GM10847 (cell line): Measurements from ENCODE around the gene ALPI.

Experiments used
- POLR2A ChIP-seq: IDR thresholded peaks from 2 replicates; pipeline ENCODE4 v1.6.1; 2011; ENCODE audit not compliant: insufficient read length; ENCODE audit errors: extremely low read depth

The ALPI gene

DNA sequence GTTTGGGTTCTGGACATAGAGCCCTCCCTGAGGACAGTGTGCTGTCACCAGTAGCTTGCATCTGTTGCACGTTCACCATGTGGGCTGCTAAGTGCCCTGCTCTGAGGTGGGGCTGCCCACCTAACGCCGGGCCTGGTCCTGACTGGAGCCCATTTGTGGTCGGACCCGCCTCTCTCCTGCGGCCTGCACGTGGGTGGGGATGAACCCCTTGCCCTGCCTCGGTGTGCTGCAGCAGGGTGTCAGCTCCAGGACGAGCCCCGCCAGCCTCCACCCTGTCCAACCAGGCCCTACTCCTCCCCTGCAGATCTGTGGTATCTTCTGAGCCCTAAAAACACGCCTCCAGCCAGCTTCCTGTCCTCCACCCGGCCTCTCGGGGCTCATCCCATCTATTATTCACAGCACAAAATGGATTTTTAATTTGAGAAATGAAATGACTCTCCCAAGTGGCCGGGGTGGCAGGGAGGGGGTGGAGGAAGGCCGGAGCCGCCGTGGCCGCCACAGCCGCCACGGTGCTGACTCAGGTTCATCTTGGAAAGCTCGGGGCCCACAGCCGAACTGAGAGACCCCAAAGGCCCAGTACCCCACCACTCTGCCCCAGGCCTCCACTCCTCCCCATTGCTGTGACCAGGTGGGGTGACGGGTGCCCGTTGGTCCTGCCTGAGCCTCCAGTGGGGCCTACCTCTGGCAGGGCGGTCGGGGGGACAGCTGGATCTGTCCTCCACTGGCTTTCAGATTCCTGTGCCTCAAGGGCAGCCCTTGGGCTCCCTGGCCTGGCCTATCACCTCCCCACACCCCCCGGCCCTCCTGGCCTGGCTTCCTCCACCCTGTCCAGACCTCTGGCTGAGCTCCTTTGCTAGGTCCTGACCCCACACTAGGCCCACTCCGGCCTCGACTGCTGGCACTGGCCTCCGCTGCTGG, 34.5 kb downstream of the ALPI start:
- no peak for TF ChIP-seq POLR2A

DNA sequence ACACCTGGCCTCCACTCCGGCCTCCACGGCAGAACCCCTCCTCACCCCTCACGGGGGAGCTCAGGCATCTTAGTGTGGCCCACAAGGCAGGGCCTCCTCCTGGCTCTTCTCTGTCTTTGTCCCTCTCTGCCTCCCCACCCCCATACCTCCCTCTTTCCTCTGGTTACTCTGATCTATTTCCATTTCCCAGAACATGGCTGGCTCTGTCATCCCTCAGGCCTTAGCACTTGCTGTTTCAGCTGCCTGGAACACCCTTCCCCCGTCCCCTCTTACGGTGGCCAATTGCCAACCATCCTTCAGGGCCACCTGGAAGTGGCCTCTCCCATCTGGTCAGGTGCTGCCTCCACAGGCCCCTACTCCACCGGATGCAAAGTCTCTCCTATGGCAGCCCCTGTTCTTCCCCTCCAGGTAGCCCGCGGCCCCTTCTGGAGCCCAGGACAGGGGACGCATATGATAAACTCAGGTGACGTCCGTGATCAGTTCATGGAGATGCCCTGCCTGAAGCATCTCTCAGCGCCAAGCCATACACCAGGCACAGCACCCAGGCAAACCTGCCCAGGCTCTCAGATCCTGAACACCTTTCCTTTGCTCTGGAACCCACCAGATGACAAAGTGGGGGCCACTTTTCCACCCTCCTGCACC, 35.3 kb downstream of the ALPI start:
- no peak for TF ChIP-seq POLR2A

DNA sequence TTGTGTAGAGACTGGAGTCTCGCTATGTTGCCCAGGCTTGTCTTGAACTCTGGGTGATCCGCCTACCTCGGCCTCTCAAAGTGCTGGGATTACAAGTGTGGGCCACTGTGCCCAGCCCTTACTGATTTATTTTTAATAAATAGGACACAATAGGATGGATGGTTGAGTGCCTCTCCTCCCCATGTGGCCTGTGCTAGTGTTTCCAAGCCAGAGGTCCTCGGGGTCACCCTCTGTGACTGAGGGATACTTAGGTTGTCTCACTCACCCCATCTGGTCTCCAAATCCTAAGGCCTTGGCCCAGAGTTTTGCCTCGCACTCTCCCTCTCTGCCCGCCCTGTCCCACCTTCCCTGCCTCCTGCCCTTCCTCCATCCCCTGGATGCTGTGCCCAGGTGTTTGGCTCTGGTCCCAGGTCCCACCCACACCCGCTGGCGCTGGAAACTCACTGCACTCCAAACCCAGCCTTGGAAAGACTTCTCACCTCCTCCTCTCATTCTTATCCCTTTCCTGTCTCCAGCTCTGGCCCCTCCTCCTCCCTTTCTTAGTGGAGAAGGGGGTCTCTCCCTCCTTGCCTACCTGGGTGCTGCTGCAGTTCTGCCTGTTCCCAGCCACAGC, 36.4 kb downstream of the ALPI start:
- no peak for TF ChIP-seq POLR2A

DNA sequence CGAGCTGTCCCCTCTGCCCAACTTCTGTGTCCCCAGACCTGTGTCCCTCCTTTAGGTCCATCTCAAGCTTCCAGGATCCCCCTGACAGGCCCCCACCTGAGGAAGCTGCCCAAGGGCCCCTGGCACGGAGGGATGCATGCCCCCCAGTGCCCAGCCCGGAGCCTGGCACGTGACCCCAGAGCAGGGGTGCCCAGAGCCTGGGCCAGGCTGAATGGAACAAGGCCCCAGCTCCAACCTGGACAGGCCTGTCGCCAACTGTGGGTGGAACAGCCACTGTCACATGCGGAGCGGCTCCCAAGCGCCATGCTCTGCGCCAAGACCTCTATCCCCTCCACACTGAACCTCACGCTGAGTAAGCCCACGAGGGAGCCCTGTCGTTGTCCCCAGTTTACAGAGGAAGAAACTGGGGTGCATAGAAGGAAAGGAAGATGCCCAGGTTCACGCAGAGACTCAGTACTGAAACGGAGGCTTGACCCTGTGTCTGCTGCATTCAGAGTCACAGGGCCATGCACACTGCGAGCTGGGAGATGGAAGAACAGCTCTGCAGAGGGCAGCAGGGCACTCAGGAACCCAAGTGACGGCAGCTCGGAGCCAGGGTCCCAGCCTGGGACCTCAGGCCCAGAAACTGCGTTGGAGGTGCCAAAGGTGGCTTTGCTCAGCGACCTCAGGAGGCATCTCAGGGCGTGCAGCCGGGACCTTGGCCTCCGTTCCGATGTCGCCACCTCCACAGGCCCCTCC, 37.2 kb downstream of the ALPI start:
- no peak for TF ChIP-seq POLR2A

DNA sequence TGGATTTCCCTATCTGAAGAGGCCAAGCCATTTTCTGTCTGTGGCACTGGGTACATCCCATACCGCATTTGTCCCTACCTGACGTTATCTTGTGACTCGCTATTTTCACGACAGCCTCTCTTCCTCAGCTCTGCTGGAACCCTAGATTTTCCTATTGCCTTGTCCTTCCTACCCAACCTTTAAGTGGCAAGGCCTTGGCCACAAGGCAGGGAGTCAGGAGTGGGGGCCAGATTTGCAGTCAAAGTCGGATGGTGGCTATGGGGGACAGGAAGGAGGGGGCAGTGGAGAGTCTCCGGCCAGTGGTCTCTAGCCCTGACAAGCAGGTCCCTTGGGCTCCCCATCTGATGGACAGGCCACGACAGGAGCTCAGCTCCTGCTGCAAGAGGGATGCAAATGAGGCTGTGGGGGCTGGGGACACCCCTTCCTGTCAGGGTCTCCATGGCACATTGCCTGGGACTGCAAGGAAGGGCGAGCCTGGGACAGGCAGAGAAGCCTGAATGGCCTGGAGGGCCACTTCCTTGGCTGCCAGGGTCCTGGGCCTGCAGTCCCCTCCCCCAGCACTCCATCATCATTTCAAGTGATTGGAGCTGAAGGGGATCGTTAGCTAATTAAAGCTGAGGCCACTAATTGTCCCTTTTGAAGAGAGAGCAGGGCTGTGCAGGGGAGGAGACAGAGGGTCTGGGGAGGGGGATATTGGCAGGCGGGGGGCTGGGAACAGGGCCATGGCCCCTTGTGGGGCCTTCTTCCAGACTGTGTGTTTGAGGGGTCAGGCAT, 37.9 kb downstream of the ALPI start:
- TF ChIP-seq POLR2A = no peak

DNA sequence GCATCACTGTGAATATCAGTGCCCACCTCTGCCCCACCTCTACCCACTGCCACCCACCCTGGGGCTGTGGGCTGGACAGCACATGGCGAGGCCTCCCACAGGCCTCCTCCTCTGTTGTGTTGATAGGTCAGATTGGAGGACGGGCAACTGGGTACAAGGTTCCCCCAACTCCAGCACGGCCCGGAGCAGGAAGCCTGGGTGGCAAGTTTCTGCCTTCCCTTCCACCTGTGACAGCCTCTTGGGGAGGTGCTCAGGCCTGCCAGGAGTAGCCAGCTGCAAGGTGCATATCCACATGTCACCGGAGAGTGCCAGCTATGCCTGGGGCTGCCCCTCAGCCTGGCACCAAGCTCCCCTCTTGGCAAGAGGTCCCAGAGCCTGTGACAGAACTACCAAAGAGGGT, 38.6 kb downstream of the ALPI start:
- no peak for TF ChIP-seq POLR2A

DNA sequence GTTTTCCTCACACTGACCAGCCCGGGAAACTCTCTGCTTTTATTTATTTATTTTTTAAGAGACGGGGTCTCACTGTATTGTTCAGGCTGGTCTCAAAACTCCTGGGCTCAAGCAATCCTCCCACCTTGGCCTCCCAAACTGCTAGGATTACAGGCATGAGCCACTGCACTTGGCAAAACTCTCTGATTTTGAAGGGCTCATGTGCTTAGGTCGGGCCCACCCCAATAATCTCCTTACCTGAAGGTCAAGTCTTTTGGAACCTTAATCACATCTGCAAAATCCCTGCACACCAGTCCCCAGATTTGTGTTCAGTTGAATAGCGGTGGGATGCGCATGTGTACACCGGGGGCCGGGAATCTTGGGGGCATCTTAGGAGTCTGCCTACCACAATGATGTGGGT, 39.3 kb downstream of the ALPI start:
- TF ChIP-seq POLR2A = no peak

DNA sequence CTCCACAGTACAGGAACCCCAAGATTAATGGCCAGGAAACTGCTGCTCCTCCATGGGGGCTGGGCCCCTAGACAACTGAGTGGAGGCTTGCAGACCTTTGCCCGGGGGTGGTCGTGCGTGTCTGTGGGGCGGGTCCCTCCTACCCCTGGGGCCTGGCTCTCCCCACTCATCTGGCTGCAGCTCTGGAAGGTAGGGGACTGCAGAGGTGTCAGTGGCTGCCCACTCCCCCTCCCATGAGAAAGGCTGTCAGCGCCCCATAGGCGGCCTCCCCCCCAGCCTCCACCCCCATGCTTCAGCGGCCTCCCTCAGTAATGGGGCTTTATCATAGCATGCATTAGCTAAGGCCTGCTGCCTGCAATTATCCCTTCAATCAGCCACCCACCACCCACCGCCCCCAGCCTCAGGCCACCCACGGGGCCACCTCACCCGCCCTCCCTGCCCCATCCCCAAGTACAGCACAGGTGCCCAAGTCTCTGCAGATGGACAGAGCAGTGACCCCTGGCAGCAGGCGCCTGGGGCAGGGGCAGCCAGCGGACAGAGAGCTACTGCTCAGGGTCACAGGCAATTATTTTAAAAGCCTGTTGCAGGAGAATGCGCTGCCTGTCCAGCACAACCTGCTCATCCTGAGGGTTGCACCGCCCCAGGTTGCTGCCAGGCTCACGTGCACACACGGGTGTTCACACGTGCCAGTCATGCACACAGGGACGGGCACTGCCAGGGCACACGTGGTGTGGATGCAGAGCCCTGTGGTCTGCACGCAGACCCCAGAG, 40.7 kb downstream of the ALPI start:
- no peak for TF ChIP-seq POLR2A

DNA sequence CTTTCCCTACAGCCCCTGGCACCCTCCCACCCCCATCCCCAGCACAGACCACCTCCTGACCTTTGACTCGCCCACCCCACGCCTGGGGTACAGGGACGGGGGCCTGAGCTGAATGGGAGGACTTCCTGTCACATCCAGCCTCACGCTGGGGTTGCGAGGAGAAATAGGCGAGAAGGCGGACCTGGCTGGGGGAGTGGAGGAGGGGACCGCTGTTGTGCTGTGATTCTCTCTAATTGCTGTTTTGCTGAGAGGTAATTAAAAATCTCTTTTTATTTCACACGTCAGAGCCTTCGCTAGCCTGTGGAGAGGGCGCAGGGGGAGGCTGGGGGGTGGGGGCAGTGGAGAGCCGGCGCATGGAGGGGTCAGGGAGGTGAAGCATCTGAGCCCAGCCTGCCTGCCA, 41.4 kb downstream of the ALPI start:
- TF ChIP-seq POLR2A = no peak

DNA sequence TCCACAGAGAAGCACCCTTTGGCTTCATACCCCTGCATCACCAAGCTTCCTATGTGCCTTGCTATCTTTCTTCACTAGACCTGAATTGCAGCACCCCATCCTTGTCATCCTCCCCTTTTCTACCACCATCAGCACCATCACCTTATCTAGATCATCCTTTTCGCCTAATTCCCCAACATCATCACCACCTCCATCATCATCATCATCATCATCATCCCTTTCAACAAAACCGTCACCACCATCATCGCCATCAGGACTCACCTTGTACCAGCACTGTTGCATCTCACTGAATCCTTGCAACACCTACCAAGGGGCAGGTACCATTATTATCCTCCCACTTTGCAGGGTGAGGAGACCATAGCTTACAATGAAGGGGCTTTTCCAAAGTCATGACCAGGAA, 42.5 kb downstream of the ALPI start:
- TF ChIP-seq POLR2A = no peak

DNA sequence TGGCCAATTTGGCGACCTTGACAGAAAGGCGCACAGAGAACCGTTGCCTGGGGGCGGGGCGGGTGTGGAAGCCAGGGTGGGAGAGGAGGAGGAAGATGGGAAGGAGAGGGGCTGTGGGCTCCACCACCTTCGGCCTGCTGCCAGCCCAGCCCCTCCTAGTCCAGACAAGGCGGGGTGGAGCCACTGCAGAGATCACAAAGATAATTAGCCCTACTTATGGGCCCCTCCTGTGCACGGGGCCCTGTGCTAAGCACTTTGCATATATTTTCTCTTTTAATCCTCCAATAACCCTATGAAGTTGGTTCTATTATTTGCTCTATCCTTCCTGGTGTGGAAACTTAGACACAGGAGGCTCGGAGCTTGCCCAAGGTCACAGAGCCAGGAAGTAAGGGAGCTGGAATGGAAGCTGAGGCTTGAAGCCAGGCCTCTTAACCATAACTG, 45.4 kb downstream of the ALPI start:
- no peak for TF ChIP-seq POLR2A

DNA sequence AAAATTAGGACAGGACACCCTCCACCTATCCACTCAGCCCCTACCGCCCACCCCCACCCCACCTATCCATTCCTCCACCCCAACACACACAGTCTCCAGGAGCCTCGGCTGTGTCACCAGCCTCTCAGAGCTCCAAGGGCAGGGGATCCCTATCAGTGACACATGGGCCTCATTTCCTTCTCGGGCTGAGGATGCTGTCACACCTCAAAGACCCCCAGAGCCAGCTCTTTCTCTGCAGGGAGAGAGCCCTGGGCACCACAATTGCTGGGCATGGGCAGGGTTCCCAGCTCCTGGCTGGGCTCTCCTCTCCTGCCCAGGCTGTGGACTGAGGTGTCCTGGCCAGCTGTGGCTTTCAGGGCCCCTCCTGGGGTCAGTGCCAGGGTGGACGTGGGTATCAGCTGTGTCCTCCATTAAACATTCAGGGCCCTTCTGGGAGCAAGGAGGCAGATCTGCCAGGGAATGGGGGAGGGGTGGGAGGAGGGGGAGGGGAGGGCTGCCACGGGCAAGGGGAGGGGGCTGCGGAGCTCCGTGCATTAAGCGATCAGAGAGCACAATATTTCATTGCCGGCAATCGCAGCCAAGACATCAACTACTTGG, 45.9 kb downstream of the ALPI start:
- no peak for TF ChIP-seq POLR2A

DNA sequence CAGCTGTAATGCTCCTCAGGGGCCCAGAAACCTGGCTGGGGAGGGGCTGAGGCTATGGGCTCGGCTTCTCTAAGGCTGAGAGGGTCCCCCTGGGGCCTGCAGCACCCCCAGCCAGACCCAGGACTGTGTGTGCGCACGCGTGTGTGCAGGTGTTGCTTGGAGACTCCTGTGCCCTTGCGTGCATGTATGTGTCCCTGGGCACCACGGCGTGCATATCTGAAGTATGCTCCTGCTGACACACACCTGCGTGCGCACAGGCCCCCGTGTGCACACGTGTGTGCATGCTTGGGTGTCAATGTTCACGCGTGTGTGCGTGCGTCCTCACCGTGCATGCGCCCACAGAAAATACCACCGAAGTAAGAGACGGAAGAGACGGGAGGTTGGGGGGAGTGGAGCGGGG, 46.6 kb downstream of the ALPI start:
- TF ChIP-seq POLR2A = no peak
